Neural progenitor cell (in vitro differentiated cells): ENCODE data around the gene TBCD.
"Not testable (repeated sequence)": the region's sequence is repeated elsewhere in the genome, so short reads cannot be mapped to it uniquely, and the experiment has no call there.

ENCODE experiments used
- EZH2 ChIP-seq: fragments of 200-600 bp; sonication (generic); IDR thresholded peaks from 2 replicates; pipeline ENCODE4 v1.6.1; 2017; ENCODE audit warnings: antibody characterized with exemption, mild to moderate bottlenecking, moderate library complexity
- TF ChIP-seq, protein P1 (sequence below): fragments of 200-600 bp; sonication (generic); IDR thresholded peaks from 2 replicates; pipeline ENCODE4 v1.5.1; 2017; ENCODE audit warnings: antibody characterized with exemption, mild to moderate bottlenecking

DNA sequence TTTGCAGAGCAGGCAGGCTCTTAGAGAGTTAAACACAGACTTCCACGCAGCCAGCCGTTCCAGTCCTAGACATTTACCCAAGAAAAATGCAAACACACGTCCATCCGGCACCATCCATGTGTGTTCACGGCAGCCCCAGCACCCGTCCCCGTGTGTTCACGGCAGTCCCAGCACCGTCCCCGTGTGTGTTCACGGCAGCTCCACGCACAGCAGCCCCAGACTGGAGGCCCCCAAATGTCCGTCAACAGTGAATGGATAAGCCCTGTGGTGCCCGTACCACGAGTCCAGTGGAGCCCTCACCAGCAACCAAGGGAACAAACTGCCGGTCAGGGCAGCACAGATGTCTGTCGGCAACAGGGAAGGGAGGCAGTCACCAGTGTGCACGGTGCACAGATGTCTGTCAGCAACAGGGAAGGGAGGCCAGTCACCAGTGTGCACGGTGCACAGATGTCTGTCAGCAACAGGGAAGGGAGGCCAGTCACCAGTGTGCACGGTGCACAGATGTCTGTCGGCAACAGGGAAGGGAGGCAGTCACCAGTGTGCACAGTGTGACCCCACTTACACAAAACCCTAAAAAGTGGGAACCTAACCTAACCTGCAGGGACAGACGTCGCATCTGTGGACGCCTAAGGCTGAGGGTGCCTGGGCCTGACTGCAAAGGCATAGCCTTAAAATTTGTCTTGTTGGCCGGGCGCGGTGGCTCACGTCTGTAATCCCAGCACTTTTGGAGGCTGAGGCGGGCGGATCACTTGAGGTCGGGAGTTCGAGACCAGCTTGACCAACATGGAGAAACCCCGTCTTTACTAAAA is 216.4 kb downstream of the TBCD start:
- TF ChIP-seq, protein P1, sequence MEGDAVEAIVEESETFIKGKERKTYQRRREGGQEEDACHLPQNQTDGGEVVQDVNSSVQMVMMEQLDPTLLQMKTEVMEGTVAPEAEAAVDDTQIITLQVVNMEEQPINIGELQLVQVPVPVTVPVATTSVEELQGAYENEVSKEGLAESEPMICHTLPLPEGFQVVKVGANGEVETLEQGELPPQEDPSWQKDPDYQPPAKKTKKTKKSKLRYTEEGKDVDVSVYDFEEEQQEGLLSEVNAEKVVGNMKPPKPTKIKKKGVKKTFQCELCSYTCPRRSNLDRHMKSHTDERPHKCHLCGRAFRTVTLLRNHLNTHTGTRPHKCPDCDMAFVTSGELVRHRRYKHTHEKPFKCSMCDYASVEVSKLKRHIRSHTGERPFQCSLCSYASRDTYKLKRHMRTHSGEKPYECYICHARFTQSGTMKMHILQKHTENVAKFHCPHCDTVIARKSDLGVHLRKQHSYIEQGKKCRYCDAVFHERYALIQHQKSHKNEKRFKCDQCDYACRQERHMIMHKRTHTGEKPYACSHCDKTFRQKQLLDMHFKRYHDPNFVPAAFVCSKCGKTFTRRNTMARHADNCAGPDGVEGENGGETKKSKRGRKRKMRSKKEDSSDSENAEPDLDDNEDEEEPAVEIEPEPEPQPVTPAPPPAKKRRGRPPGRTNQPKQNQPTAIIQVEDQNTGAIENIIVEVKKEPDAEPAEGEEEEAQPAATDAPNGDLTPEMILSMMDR, result not testable (repeated sequence)
- not testable (repeated sequence) for TF ChIP-seq EZH2
